PFSK-1 (cell line): ENCODE results near the gene UGT2A1.

Experiments
- POLR2AphosphoS5 ChIP-seq: IDR thresholded peaks from 2 replicates; pipeline ENCODE4 v1.6.1; 2012; ENCODE audit warnings: low read depth, mild to moderate bottlenecking, control low read depth, low read length, moderate library complexity
- TAF1 ChIP-seq: IDR thresholded peaks from 2 replicates; pipeline ENCODE4 v1.6.1; 2012; ENCODE audit warnings: low read length, control low read depth, borderline replicate concordance; ENCODE audit not compliant: insufficient read depth

GRCh38 chr4:69650872-69651271, 2.2 kb downstream of the UGT2A1 start:
- no peak for TF ChIP-seq POLR2AphosphoS5
- no peak for TF ChIP-seq TAF1
